ENCODE measurements around the gene IL9.

Gene IL9

DNA sequence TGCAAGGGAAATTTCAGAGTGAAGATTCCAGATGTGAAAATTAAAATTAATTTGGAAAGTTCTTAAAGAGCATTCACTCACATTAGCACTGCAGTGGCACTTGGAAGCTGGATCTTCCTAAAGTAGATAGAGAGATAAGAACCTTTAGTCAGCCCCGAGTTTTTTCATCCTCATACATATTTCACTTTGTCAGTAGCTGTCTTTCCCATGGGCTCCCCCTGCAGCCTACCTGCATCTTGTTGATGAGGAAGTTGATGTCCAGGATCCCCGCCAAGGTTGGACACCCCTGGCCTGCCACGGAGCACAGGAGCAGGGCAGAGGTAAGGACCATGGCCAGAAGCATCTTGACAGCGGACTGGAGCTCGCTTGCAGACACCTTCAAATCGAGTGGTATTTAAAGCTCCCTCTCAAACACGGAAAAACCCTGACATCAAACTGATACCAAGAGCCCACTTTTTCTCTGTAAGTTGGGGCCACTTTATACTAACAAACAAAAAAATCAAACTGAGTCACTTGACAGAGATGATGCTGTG, at the start of gene IL9:
Gene IL9 (minus strand): TSS at position 368 of the 533 bp plus-strand sequence. CDS start 25 bp downstream, at position 343.
- DNase-seq, result no peak

DNA sequence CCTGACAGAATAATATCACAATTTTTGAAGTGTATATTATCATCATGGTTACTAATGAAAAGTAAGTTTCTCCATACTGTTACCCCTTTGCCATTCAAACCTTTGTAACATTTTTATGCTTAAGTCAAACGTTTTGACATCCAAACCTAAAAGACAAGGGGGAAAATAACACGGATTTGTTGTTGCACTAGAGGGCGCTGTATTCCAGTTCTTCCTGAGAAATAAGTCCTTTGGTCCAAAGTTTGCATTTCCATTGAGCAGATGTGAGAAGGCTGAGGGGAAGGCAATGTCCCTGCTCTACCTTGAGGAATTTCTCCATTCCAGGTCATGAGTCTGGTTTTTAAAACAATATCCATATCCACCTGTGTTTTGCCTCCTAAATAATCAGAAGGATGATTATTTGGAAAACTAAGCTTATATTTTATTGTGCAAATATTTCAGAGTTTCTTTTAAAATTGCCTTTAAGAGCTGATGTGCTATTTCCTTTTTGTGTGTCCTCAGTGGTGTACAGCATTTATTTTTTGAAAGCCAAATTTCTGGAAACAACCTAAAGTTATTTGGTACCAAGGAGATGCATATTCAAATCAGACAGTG, 49.4 kb upstream of the IL9 start:
- DNase-seq, result peak; percentile 60

- DNase-seq, result no peak
Measured at GRCh38 chr5:135944564-135944963, 48.9 kb upstream of the IL9 start.

DNA sequence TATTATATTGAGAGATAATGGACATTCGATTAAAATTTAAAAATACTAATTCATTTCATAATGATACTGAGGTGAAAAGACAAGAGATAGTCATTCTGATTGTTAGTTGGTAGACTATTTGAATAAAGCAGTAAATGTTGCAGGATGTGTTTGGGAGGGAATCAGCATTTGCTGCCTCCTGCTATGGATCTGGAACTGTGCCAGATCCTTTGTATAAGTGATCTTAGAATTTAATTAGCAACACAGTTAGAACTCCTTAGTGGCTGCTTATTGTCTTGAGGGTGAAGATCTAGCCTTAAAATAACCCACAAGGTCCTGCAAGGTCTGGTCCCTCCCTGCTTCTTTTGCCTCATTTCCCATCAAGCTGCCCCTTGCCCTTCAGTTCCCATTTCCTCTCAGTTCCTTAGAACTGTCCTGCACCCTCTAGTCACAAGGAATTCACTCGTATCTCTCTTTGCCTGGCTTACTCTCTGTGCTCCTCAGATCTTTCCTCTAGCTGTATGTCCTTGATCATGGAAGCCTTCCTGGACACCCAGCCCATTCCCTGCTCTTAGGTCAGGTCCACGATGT, 46.6 kb upstream of the IL9 start:
- no peak for DNase-seq

GRCh38 chr5:135941711-135942110, 46.1 kb upstream of the IL9 start:
- DNase-seq, result no peak

DNA sequence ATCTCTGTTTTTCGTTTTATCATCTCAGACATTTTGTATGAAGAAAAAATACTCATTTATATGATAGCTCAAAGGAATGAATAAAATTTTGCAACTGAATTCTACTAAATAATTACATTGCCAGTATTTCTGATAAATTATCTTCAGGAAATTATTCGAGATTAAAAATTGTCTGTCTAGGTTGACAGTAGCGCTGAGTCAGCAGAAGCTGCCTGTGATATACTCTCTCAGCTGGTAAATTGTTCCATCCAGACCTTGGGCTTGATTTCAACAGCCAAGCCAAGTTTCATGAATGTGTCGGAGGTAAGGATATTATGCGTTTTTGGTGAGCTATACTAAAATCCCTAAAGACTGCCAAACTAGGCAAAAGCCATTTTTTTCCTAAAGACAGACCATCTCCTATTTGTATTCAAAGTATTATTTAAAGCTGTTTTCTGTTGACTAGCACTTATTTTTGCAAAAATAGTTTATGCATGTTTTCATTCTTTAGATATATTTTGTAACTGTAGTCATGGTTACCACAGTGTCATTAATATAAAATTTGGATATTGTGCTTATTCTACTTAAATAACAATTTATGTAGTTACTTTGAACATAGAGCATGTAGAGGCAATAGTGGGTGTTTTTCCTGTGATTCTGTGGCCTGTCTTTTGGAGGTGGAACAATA, 41.7 kb upstream of the IL9 start:
- DNase-seq, result no peak

DNA sequence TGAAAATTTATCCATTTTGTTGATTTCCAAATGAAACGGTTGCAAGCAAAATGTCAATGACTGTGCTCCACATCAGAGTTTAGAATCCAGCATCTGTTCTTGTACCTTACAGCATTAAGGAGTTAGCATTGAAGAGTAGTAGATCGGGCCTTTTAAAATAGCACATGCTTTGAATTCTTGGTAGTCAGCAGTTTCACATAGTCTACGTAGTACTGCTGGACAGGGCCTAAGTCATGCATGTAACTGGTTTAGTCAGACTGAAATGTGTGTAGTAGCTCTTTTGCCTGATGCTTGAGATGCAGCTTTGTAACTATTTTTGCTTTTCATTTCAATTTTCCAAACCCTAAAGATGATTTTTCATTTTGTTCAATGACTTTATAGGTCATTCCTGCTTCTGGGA, 39.3 kb upstream of the IL9 start:
- DNase-seq, result no peak

DNA sequence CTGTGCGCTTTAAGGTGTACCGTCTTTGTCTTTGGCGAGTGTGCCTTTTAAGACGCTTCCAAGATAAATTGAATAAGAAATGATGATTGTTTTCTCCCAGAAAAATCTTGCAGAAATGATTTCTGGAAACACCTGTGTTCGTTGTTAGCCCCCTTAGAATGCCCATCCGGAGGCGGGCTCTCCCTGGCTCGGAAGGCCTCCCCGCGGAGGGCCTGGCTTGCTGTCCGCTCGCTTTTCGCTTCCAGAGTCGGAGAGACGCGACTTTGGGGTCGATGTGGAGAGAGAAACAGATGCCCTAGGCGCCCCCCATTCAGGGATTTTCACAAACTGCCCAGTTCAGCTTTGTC, 35.3 kb upstream of the IL9 start:
- no peak for DNase-seq

- peak; percentile 24 for DNase-seq
Measured at GRCh38 chr5:135930029-135930948, 34.6 kb upstream of the IL9 start.

GRCh38 chr5:135921388-135921787, 25.7 kb upstream of the IL9 start:
- no peak for DNase-seq

DNA sequence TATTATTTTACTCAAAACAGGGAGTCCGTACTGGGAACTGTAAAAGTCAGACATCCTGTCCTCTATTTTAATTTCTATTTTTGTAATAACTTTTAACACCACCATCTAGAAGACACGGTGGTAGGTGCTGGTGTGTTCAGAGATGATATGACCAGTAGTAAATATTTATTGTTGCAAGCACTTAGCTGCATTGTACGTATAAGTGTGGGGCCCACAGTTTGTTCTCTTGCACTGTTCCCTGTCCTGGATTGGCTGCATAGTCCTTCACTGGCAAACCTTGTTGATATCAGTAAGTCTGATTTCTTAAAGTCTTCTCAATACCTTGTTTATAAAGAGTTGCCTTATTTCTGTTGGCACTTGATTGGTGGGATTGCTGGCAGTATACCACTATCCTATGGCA, 24.6 kb upstream of the IL9 start:
- no peak for DNase-seq

DNA sequence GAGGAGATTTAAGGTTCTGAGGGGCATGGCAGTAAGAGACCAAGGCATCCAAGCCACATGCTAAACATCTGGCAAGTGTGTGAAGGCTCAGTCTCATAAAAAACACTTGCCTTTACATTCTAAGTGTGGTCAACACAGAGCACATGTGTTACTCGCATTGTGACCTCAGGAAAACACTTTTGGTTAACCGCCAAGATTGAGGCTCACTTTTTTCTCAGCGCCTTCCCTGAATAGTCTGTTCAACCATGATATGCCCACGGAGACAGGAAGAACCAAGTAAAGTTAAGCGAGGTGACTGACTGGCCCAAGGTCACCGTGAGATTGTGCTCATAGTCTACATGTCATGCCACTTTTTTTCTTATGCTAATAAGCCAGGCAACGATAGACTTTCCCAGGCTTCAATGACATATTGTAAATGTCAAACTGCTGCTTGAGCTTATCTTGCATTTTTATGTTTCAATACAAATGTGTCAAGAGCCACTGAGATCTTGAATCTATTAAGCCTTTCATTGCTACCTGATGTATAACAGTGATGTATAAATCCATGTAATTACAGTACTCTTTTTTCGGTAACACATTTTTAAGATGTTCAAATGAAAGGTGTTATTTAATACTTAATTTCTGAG, 21.1 kb upstream of the IL9 start:
- no peak for DNase-seq

DNA sequence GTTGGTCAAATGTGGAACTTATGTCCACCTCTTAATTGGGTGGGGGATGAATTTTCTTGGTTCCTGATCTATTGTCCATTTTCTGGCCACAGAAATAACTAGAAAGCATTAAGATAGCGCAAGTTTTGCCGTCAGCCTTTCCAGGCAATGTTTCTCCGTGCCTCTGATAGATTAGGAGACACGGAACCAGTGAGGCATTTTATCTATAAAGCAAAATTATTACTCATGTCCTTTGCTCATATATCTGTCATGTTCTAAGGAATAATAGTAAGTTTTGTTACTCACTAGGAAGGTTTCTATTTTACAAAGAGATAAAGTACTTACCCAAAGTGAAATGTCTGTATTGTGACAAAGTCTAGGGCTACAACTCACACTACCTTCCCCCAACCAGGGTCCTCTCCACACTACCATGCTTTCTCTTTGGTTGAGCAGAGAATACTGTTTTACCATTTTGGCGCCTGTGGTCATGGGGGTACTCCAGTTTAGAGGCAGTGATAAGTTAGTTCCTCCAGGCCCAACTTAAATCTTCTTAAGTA, 19.9 kb upstream of the IL9 start:
- DNase-seq, result no peak

GRCh38 chr5:135913713-135914626, 18.3 kb upstream of the IL9 start:
- DNase-seq, result no peak

- no peak for DNase-seq
Measured at GRCh38 chr5:135905144-135905543, 9.5 kb upstream of the IL9 start.

DNA sequence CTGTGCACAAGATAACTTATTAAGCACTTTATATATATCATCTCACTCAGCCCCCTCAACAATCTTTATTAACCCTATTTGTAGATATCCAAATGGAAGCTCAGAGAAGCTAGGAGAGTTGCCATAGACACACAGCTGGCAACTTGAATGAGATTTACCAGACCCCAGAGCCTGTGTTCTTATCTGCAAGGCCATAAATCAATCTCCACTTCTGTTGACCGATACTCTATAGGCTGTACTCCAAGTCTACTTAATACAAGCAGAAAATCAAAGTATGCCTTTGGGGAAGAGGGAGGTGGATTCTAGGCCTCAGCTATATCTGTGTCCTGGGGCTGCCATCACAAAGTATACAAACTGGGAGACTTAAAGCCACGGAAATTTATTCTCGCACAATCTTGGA, 6.0 kb upstream of the IL9 start:
- no peak for DNase-seq

- no peak for DNase-seq
Measured at GRCh38 chr5:135900276-135900675, 4.6 kb upstream of the IL9 start.

DNA sequence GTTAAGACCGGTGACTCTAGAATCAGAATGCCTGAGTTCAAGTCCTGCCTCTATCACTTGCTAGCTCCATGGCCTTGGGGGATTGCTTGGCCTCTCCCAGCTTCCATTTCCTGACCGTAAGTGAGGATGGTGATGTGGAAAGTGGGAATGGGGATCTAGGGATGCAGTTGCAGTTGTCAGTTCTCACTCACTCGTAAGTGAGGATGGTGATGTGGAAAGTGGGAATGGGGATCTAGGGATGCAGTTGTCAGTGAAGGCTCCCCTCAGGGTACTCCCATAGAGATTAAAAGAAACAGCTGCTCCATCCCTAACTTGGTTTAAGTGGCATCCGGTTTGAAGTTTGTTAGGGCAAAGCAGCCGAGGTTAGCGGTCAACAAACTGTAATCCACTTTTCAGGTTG, 3.0 kb upstream of the IL9 start:
- no peak for DNase-seq

DNA sequence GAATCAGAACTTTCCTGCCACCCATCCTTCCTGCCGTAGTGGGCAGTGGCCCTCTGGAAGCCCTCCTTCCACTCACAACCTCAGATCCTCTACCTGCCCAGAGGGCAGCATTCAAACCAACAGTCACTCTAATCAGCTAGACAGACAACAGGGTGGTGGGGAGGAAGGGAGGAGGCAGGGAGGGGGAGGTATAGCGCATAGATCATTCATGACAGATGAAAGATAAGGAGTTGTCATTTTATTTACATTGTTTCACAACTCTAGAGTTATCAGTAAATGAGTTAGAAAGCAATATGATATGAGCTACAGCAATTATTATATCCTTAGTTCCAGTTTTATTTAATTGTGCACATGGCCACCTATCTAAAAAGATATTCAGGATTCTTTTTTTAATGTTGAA, 852 bp downstream of the IL9 start:
- DNase-seq, result no peak

DNA sequence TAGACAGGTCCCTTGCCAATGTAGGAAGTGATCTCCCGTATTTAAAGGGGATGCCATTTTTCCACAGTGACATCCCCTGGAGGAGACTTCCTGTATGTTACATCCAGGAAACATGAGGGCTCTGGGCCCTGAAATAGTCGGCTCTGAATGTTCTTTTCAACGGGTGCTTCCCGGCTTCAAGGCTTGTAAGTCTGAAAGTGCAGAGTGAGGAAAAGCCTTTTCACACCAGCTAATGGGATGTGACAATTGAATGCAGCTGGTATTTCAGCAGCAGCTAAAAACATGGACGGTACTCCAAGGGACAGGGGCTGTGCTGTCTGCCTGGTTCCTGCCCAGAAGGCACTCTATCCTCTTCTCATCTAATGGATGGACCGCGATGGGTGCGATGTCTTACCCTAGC, 1.4 kb downstream of the IL9 start:
- DNase-seq, result no peak

DNA sequence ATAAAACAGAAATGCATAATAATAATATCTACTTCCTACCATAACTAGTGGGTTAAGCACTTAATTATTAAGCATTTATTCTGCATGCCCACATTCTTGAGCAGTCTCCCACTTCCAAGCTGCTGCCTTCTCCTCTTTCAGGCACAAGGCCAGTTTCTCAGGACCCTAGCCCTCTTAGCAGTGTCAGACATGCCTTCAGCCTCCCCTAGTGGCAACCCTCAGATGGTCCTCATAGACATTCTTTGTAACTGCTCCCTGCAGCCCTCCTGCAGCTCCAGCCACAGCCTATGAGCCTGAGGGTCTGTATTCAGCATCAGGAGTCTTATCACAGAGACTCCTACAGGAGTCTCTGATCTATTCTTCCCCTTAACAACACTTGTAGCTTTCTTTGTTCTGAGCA, 3.9 kb downstream of the IL9 start:
- DNase-seq, result peak; percentile 4

- DNase-seq, result no peak
Measured at GRCh38 chr5:135891268-135891667, 4.4 kb downstream of the IL9 start.

Measured in NCI-H1105 treated with DMSO at 0.1 percent for 48 hours (cell line).